SK-N-SH (cell line): Measurements from ENCODE around the gene CRMP1. TPM values are rescaled to one million over a fixed set of nuclear protein-coding genes. Genes with fewer than 3 reads are reported as not detected.
A peak's percentile ranks its signal among the peaks of the same experiment; 100 is the strongest.

Experiments
- CTCF ChIA-PET: fragments of 300-600, 350-600 bp; formaldehyde crosslinking; extraction: SDS; loops from one replicate; lab custom pipeline; 2021; lab: Yijun Ruan, JAX
- POLR2A ChIA-PET: fragments of 350-600 bp; sonication (Branson Sonifier 250); formaldehyde crosslinking; extraction: SDS; loops from one replicate; lab custom pipeline; 2020; ENCODE audit warnings: antibody characterized with exemption, inconsistent platforms; lab: Yijun Ruan, JAX
- DNase-seq: peaks from one replicate; pipeline ENCODE4 v3.0.0; 2012
- H2AFZ ChIP-seq: fragments of 200-600 bp; sonication (generic); 2 replicates; pipeline ENCODE4 v1.8.1; 2016; ENCODE audit warnings: antibody characterized with exemption, mild to moderate bottlenecking, low read depth
- H3F3A ChIP-seq: fragments of 200-600 bp; sonication (generic); replicated peaks from 2 replicates; pipeline ENCODE3; 2016; ENCODE audit warnings: antibody characterized with exemption, mild to moderate bottlenecking; ENCODE audit not compliant: insufficient read depth
- H3K27ac ChIP-seq, 2 experiments: fragments of 200-500 bp in 1 of 2; fragments of 200-600 bp in 1 of 2; sonication (Bioruptor generic) in 1 of 2; sonication (generic), shearing (Covaris generic) in 1 of 2; 2 replicates each; pipeline versions ENCODE4 v1.5.1 to v1.6.1; 2014 to 2016; ENCODE audit warnings: low read depth in 2 of 2, inconsistent platforms in 1 of 2, low read length in 1 of 2, mild to moderate bottlenecking in 1 of 2, mixed read lengths in 1 of 2
- H3K27me3 ChIP-seq: fragments of 200-600 bp; sonication (generic), shearing (Covaris generic); 2 replicates; pipeline ENCODE4 v1.6.1; 2016; ENCODE audit warnings: mixed run types; ENCODE audit not compliant: insufficient read depth
- H3K36me3 ChIP-seq, 2 experiments: fragments of 200-500 bp in 1 of 2; fragments of 200-600 bp in 1 of 2; sonication (Bioruptor generic) in 1 of 2; sonication (generic) in 1 of 2; replicated peaks in 1 of 2; 2 replicates each; pipeline versions ENCODE3 to v1.5.1; 2014 to 2016; ENCODE audit warnings: low read length in 1 of 2, mild to moderate bottlenecking in 1 of 2; ENCODE audit not compliant: insufficient read depth in 2 of 2, control insufficient read depth in 1 of 2
- H3K4me1 ChIP-seq, 2 experiments: fragments of 200-500 bp in 1 of 2; fragments of 200-600 bp in 1 of 2; sonication (Bioruptor generic) in 1 of 2; sonication (generic), shearing (Covaris generic) in 1 of 2; 2 replicates each; pipeline versions ENCODE4 v1.5.1 to v1.6.1; 2014 to 2016; ENCODE audit warnings: low read depth in 1 of 2, low read length in 1 of 2, mixed run types in 1 of 2; ENCODE audit not compliant: insufficient read depth in 2 of 2, control insufficient read depth in 1 of 2
- H3K4me2 ChIP-seq: fragments of 200-600 bp; sonication (generic), shearing (Covaris generic); 2 replicates; pipeline ENCODE4 v1.6.1; 2017; ENCODE audit warnings: mixed run types
- H3K4me3 ChIP-seq, 2 experiments: fragments of 200-500 bp in 1 of 2; fragments of 200-600 bp in 1 of 2; sonication (Bioruptor generic) in 1 of 2; sonication (generic), shearing (Covaris generic) in 1 of 2; 2 replicates each; pipeline versions ENCODE4 v1.5.1 to v1.8.1; 2014 to 2016; ENCODE audit warnings: low read depth in 2 of 2, inconsistent platforms in 1 of 2, low read length in 1 of 2, mild to moderate bottlenecking in 1 of 2, mixed read lengths in 1 of 2, moderate library complexity in 1 of 2
- H3K79me2 ChIP-seq: fragments of 200-600 bp; sonication (generic); 2 replicates; pipeline ENCODE4 v1.8.1; 2017; ENCODE audit warnings: mild to moderate bottlenecking; ENCODE audit not compliant: insufficient read depth
- H3K9ac ChIP-seq: fragments of 200-600 bp; sonication (generic); 2 replicates; pipeline ENCODE4 v1.6.1; 2017; ENCODE audit warnings: mixed run types
- H3K9me2 ChIP-seq: fragments of 200-600 bp; sonication (generic); 2 replicates; pipeline ENCODE4 v1.6.1; 2017; ENCODE audit warnings: mixed run types
- H3K9me3 ChIP-seq: fragments of 200-600 bp; sonication (generic); 2 replicates; pipeline ENCODE4 v1.6.1; 2017; ENCODE audit warnings: mixed run types, mild to moderate bottlenecking, moderate library complexity
- H4K20me1 ChIP-seq: fragments of 200-600 bp; sonication (generic); 2 replicates; pipeline ENCODE4 v1.6.1; 2017; ENCODE audit warnings: mild to moderate bottlenecking, mixed run types; ENCODE audit not compliant: insufficient read depth
- CTCF ChIP-seq: fragments of 200-600 bp; sonication (generic); IDR thresholded peaks from 2 replicates; pipeline ENCODE4 v1.6.1; 2017; ENCODE audit warnings: antibody characterized with exemption, mild to moderate bottlenecking, moderate library complexity
- ELF1 ChIP-seq: IDR thresholded peaks from 2 replicates; pipeline ENCODE4 v1.4.0; 2012
- IRF3 ChIP-seq: fragments of 150-350 bp; IDR thresholded peaks from 2 replicates; pipeline ENCODE4 v1.6.1; 2016; ENCODE audit warnings: mild to moderate bottlenecking, low read depth, low read length
- MXI1 ChIP-seq: IDR thresholded peaks from 2 replicates; pipeline ENCODE4 v1.6.1; 2012; ENCODE audit warnings: mild to moderate bottlenecking, low read depth, low read length, improper control_type of control experiment
- NRF1 ChIP-seq: IDR thresholded peaks from 2 replicates; pipeline ENCODE4 v1.6.1; 2012; ENCODE audit warnings: low read depth, mild to moderate bottlenecking, low read length
- POLR2AphosphoS5 ChIP-seq: IDR thresholded peaks from 2 replicates; pipeline ENCODE4 v1.6.1; 2012; ENCODE audit warnings: low read depth, low read length
- RAD21 ChIP-seq: IDR thresholded peaks from 2 replicates; pipeline ENCODE4 v1.6.1; 2012; ENCODE audit warnings: mild to moderate bottlenecking, low read length
- RCOR1 ChIP-seq: fragments of 150-350 bp; IDR thresholded peaks from 2 replicates; pipeline ENCODE4 v1.6.1; 2017; ENCODE audit warnings: antibody characterized with exemption, low read length
- REST ChIP-seq: IDR thresholded peaks from 2 replicates; pipeline ENCODE4 v1.6.1; 2012; ENCODE audit warnings: mild to moderate bottlenecking, low read depth, low read length, moderate library complexity
- RXRA ChIP-seq: IDR thresholded peaks from 2 replicates; pipeline ENCODE4 v1.4.0; 2012; ENCODE audit warnings: low read depth, mild to moderate bottlenecking, borderline replicate concordance
- TAF1 ChIP-seq: IDR thresholded peaks from 2 replicates; pipeline ENCODE4 v1.6.1; 2012; ENCODE audit warnings: low read depth, mild to moderate bottlenecking, low read length, moderate library complexity, borderline replicate concordance
- TCF12 ChIP-seq: IDR thresholded peaks from 2 replicates; pipeline ENCODE4 v1.4.0; 2012
- WGBS: methylation state at CpG from one replicate; pipeline ENCODE4 v1.1.6; 2017; ENCODE audit warnings: low lambda C conversion rate; 5-methylcytosine and 5-hydroxymethylcytosine counted together
- polyA plus RNA-seq, 3 experiments: library from polyadenylated mRNA; depleted of rRNA; stranded (reverse); fragments of >200 nt; gene quantifications; 2 replicates each; pipeline ENCODE4 v1.2.3, GENCODE V29; 2012

The CRMP1 gene
- polyA plus RNA-seq, 1 of the 3 experiments (the other 2 are of a cell fraction), result 3.4 TPM

- Histone ChIP-seq H3F3A (no peaks in the 10 kb centered on the region), H3K27me3 (peaks cover 28% of the 10 kb centered on the region; the same call in 1 of the 2 replicates), H3K9me3 (no peaks in the 10 kb centered on the region), H2AFZ (no peak overlapping the region), H3K4me3 (peak overlapping the region in 1 of 2 experiments; percentile 34; a peak in 2 of 4 replicates), H3K4me2 (0 out of 2 replicates have a peak overlapping the region, but pooled peaks have one; percentile 15), H3K9ac (no peak overlapping the region), H4K20me1 (no peaks in the 10 kb centered on the region), H3K4me1 (peaks cover 0 to 48% of the 10 kb centered on the region in 2 experiments; a peak in 1 of 4 replicates), H3K79me2 (no peaks in the 10 kb centered on the region), H3K9me2 (no peaks in the 10 kb centered on the region), H3K27ac (peak overlapping the region in 1 of 2 experiments; percentile 92; a peak in 2 of 4 replicates)
- DNase-seq, result no peak
- WGBS, result 20% methylated on average over 8 of the region's 8 CpGs
- POLR2A ChIA-PET, result no interaction called here
- CTCF ChIA-PET, result interaction anchor here (1.4 kb wide), 1 partner anchor 91 kb away, joined by 4 read pairs; no protein-coding TSS in a partner anchor
- TF ChIP-seq RCOR1 (no peak), REST (no peak), CTCF (no peak), TAF1 (no peak), RAD21 (no peak), TCF12 (no peak), IRF3 (no peak), POLR2AphosphoS5 (no peak), ELF1 (no peak), NRF1 (no peak), RXRA (no peak), MXI1 (no peak)
- TF ChIP-seq, all 33 proteins: peak for 0
- no peaks in the 10 kb centered on the region for H3K36me3 ChIP-seq
Measured at GRCh38 chr4:5889002-5889696, 3.7 kb downstream of the CRMP1 start.
